Measurements from ENCODE around the gene ETS1.

ETS1 gene, protein sequence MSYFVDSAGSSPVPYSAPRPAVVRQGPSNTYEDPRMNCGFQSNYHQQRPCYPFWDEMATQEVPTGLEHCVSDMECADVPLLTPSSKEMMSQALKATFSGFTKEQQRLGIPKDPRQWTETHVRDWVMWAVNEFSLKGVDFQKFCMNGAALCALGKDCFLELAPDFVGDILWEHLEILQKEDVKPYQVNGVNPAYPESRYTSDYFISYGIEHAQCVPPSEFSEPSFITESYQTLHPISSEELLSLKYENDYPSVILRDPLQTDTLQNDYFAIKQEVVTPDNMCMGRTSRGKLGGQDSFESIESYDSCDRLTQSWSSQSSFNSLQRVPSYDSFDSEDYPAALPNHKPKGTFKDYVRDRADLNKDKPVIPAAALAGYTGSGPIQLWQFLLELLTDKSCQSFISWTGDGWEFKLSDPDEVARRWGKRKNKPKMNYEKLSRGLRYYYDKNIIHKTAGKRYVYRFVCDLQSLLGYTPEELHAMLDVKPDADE

DNA sequence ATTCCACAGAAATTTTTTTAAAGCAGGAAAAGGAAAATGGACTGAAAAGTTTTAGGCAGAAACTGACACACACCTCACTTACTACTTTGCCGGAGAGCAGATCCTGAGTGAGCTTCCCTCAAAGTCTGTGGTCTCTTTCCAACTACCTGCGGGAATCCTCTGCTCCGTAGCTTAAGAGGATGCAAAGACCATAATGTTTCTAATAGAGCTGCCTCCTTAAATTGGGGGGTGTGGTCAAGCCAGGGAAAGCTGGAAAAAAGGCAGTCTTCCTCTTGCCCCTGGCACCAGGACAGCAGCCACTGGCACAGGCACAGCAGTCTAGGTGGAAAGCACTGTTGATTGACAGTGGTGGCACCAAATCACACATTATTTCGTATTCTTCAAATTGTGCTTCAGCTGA is at the start of gene ETS1:
Gene ETS1, minus strand, starts transcription at position 144 of the 400 bp plus-strand sequence. CDS start 14,428 bp downstream, outside the sequence.
- TF ChIP-seq, protein P1, sequence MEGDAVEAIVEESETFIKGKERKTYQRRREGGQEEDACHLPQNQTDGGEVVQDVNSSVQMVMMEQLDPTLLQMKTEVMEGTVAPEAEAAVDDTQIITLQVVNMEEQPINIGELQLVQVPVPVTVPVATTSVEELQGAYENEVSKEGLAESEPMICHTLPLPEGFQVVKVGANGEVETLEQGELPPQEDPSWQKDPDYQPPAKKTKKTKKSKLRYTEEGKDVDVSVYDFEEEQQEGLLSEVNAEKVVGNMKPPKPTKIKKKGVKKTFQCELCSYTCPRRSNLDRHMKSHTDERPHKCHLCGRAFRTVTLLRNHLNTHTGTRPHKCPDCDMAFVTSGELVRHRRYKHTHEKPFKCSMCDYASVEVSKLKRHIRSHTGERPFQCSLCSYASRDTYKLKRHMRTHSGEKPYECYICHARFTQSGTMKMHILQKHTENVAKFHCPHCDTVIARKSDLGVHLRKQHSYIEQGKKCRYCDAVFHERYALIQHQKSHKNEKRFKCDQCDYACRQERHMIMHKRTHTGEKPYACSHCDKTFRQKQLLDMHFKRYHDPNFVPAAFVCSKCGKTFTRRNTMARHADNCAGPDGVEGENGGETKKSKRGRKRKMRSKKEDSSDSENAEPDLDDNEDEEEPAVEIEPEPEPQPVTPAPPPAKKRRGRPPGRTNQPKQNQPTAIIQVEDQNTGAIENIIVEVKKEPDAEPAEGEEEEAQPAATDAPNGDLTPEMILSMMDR (IDR thresholded peaks at IDR 0.05): no peak
- Histone ChIP-seq H3K27ac (no peak within 1 kb of the TSS), H3K4me3 (peak within 1 kb of the TSS; percentile 10)
- DNase-seq (ENCODE audit: low spot score): no peak

DNA sequence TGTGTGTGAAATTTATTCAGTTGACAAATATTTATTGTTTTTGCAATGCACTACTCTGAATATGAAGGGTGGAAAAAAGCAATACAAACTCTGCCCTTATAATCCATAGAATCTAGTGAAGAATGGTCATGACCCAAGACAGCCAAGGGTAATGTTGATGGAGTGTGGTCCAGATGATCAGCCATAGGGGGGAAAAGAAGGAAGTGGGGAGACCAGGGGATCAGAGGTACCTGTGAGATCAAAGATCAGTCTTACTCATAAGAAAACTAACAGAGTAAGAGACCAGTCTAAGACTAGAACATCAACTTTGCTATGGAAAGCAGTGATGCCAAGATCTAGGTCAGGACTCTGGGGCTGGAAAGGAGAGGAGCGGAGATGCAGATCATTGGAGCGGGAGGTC is 47.0 kb upstream of the ETS1 start:
- DNase-seq (ENCODE audit: low spot score): no peak
- Histone ChIP-seq H3K27ac (no peak overlapping the region), H3K4me3 (no peak overlapping the region)
- TF ChIP-seq, protein P1 (IDR thresholded peaks at IDR 0.05): no peak

DNA sequence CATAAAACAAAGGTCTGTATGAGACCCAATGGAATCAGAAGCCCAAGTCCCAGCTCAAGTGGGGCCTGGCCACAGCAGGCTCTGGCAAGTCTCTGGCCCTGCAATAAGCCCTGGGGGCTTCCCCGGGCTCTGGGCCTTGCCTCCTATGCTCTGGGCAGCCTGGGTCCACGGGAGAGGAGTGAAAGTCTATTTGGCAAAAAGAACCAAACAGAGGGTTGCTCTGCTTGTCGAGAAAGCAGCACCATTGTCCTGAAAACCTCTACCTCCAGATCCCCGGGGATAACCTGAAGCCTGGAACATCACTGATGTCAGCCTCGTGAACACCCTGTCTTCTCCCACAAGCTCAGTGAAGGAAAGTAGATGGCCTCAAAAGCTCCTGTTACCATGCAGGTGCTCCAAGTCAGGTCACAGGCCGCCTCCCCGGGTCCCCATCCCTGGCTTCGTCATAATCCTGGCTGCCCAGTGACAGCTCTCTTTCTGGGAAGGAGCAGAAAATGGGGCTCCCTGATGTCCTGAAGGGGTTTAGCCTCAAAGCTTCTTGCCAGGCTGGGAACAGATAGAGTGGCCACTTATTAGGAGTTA is 46.1 kb upstream of the ETS1 start:
- no peak for DNase-seq (ENCODE audit: low spot score)
- no peak overlapping the region for H3K27ac ChIP-seq
- TF ChIP-seq, protein P1 (IDR thresholded peaks at IDR 0.05): no peak
- no peak overlapping the region for H3K4me3 ChIP-seq

DNA sequence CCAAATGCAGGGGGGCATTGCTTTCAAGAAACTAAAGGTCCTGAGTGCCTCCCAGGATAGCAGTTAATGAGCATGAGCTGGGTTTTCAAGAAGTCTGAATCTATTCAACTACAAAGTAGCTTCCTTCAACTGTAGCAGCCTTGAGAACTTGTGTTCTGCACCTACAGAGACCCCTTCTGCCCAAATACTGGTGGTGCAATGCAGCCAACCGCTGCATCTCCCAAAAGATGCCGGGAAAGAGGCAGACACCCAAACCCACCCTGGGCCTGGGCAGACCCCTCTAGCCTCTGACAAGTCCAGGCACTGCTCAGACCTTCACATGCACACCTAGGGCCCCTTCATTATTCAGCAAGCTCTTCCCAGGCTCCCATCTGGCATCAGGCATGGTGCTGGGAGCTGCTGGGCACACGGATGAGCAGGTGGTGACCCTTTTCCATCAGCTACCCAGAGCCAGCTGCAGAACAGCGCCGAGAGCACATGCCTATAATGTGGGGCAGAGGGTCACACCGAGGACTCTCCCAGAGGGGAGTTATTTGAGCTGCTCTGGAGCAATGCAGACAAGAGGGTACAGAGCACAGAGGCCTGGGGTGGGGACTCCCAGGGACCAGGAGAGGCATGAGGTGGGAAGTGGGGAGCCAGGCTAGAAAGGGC is 44.9 kb upstream of the ETS1 start:
- Histone ChIP-seq H3K4me3 (no peak overlapping the region), H3K27ac (no peak overlapping the region)
- DNase-seq (ENCODE audit: low spot score): no peak
- TF ChIP-seq, protein P1 (IDR thresholded peaks at IDR 0.05): peak; percentile 41

DNA sequence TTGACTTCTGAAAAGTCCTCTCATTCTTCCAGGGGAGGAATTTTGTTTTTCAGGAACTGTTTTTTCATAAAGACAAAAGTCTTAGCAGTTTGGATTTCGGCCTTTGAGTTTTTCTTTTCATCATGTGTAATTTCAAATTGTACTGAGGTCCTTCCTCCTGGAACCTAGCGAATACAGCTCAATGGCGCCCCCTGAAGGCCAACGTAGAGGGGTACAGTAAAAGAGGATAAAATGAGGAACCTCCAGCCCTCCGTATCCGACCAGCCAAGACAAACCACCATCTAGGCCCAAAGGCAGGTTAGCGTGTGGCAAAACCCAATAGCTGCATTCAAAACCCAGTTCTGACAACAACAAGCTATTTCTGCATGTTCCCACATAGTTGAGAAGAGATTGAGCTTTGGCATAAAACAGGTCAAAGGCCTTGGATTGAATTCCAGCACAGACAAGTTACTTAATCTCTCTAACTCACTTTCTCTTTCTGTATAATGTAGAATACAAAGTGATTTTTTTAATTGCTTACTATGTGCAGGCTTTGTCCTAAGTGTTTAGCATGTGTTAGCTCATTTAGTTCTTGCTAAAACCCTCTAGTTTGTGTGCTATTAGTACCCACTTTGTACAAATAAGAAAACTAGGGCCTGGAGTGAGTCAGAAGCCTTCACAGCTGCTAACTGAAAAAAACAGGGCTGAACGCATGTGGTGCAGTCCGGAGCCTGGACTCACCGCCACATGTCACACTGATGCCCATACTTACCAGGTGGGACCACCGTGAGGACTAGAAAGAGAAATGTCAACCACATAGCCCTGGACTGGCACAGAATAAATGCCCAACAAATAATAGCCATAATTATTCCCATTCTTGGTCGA is 43.2 kb upstream of the ETS1 start:
- peak overlapping the region in 1 of 2 donors; percentile 21 for H3K27ac ChIP-seq
- DNase-seq (ENCODE audit: low spot score): peak; percentile 90
- TF ChIP-seq, protein P1 (IDR thresholded peaks at IDR 0.05): peak; percentile 58
- no peak overlapping the region for H3K4me3 ChIP-seq

DNA sequence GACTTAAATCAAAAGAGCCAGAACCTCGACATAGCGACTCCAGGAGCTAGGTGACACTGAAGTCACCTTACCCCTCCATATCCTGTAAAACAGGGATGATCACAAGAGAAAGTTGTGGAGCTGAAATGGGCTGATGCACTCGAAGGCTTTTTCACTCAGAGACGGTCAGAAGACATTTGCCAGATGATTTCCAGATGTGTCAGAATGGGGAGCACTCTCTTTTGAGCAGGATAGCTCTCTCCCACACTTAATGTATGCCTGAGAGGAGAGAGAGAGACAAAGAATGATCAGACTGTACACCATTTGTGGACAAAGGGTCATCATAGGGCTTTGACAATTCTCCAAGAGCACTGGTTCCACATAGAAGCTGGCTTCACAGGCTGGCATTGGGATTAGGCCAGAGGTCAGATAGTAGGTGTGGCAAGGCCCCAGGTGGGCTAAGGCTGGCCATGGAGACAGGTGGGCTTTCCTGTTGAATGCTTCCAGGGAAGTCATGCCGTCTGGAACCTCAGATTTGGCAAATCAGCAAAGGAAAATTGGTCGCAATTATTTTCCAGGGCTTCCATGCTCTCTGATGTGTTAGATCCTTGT is 42.3 kb upstream of the ETS1 start:
- DNase-seq (ENCODE audit: low spot score): peak; percentile 52
- Histone ChIP-seq H3K27ac (peak overlapping the region in 1 of 2 donors; percentile 3), H3K4me3 (no peak overlapping the region)
- TF ChIP-seq, protein P1 (IDR thresholded peaks at IDR 0.05): no peak

All from coronary artery (tissue), 2 donors.